HG03378 (cell line): ENCODE measurements around the gene CFAP251.

Experiments
- ATAC-seq: cut with Tn5 transposase; IDR thresholded peaks from one replicate; pipeline ENCODE4 v1.9.1; 2021; ENCODE audit warnings: mild to moderate bottlenecking, moderate library complexity; ENCODE audit not compliant: unreplicated experiment

Gene CFAP251

DNA sequence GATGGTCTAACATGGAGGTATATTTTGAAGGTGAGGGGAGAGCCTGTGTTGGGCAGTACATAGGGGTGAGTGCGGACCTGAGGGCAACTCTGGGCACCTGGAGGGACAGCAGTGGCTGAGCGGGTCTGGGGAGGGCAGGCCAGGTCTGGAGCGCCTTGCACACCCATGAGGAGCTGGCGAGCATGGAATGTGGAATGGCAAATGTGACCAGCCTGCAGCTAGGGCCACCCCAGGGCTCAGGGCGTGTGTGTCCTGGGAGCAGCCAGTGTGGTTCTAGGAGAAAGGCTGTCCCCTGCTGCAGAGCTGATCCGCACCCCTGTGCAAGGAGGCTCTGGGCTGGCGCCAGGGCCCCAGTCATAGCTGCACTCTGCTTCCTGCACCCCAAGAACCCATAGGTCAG, 127.8 kb downstream of the CFAP251 start:
- ATAC-seq = no peak

DNA sequence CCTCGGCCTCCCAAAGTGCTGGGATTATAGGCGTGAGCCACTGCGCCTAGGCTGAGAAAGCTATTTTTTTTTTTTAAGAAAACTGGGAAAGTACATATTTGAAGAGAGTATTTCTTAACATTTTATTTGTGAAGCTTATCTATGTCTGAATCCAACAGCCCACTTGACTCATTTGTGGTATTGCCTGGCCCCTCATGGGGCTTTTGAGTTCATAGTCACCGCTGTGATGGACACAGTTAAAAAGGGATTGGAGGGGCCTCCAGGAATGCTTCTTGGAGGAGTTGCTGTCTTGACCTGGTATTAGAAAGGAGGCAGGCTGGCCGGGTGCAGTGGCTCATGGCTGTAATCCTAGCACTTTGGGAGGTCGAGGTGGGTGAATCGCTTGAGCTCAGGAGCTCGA, 129.8 kb downstream of the CFAP251 start:
- ATAC-seq = no peak

GRCh38 chr12:122049827-122050226, 131.4 kb downstream of the CFAP251 start:
- ATAC-seq = no peak

GRCh38 chr12:122050706-122051105, 132.3 kb downstream of the CFAP251 start:
- ATAC-seq = no peak

- ATAC-seq = no peak
Observed at GRCh38 chr12:122051231-122051876, 133.0 kb downstream of the CFAP251 start.

GRCh38 chr12:122052285-122052684, 133.9 kb downstream of the CFAP251 start:
- no peak for ATAC-seq
